Bronchial epithelial cell (primary cell): Measurements from ENCODE around the gene ARL15. TPM values are rescaled to one million over a fixed set of nuclear protein-coding genes. Genes with fewer than 3 reads are reported as not detected.

Source experiments
- DNase-seq: peaks from one replicate; pipeline ENCODE4 v3.0.0-alpha.2; 2010; ENCODE audit warnings: low read depth
- FAIRE-seq: peaks from 2 replicates; lab custom pipeline; 2011; peaks lifted over from hg19 to GRCh38; lab: Jason Lieb, UNC
- H3K27me3 ChIP-seq: 2 replicates; pipeline ENCODE4 v1.5.1; 2011; ENCODE audit warnings: low read length; ENCODE audit not compliant: control insufficient read depth, insufficient read depth
- H3K36me3 ChIP-seq: 2 replicates; pipeline ENCODE4 v1.5.1; 2011; ENCODE audit warnings: low read length; ENCODE audit not compliant: control insufficient read depth, insufficient read depth
- H3K4me3 ChIP-seq: 2 replicates; pipeline ENCODE4 v1.5.1; 2011; ENCODE audit warnings: mild to moderate bottlenecking, low read depth, low read length, control low read depth
- total RNA-seq: library from RNA; depleted of rRNA; stranded (reverse); fragments of >200 nt; gene quantifications from 2 replicates; pipeline ENCODE4 v1.2.1, GENCODE V29; 2014
- TF ChIP-seq, protein P1 (sequence below): IDR thresholded peaks from 2 replicates; pipeline ENCODE4 v1.5.1; 2011; ENCODE audit warnings: mild to moderate bottlenecking, moderate library complexity, low read length, control low read depth, inconsistent platforms; ENCODE audit not compliant: insufficient read depth, severe bottlenecking

The ARL15 gene
- total RNA-seq, 1 donor from 2014 or later: 13.7 TPM

DNA sequence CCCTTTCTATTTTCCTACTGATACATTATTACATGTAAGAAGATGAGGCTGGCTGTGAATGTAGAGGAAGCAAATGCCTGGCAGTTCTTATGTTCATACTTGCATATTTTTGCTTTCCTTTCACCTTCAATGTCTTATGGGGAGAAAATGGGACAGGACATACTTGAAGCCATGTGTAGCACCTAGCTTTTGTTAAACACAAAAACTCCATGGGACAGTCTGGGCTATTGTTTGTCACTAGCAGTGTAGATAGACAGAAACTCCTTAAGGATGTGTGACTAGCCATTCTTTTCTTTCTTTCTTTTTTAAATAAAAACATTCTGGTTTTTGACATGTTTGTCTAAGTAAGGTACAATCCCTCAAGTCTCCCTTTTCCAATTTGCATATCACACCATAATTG, 122.7 kb downstream of the ARL15 start:
- H3K27me3 ChIP-seq: no peaks in the 10 kb centered on the region
- DNase-seq (no peak), FAIRE-seq (no peak)
- TF ChIP-seq, protein P1, sequence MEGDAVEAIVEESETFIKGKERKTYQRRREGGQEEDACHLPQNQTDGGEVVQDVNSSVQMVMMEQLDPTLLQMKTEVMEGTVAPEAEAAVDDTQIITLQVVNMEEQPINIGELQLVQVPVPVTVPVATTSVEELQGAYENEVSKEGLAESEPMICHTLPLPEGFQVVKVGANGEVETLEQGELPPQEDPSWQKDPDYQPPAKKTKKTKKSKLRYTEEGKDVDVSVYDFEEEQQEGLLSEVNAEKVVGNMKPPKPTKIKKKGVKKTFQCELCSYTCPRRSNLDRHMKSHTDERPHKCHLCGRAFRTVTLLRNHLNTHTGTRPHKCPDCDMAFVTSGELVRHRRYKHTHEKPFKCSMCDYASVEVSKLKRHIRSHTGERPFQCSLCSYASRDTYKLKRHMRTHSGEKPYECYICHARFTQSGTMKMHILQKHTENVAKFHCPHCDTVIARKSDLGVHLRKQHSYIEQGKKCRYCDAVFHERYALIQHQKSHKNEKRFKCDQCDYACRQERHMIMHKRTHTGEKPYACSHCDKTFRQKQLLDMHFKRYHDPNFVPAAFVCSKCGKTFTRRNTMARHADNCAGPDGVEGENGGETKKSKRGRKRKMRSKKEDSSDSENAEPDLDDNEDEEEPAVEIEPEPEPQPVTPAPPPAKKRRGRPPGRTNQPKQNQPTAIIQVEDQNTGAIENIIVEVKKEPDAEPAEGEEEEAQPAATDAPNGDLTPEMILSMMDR: no peak
- H3K4me3 ChIP-seq: no peak overlapping the region
- H3K36me3 ChIP-seq: no peaks in the 10 kb centered on the region

DNA sequence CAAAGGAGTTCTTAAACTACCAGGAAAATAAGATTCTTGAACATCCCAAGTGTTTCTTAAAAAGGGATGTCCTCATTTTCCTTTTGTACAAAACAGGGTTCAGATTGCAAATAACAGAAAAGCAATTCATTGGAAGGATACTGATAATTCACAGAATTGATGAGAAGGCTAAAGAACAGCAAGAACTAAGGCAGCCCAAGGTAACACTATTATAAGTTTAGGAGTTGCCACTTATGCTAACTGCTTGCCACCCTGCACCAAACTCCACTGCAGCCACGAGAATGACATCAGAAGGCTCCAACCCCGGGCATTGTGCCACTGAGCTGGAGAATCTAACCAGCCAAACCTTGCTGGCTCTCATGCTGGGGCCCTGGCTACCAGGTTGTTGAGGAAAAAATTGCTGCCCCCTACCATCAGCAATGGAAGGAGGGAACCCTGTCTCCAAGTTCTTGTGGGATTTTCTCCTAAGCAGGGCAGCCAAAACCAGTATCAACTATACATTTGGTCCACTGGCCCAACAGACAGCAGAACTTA, 123.4 kb downstream of the ARL15 start:
- TF ChIP-seq, protein P1: no peak
- Histone ChIP-seq H3K27me3 (no peaks in the 10 kb centered on the region), H3K4me3 (no peak overlapping the region), H3K36me3 (no peaks in the 10 kb centered on the region)
- DNase-seq: no peak
- peak; percentile 60 for FAIRE-seq

DNA sequence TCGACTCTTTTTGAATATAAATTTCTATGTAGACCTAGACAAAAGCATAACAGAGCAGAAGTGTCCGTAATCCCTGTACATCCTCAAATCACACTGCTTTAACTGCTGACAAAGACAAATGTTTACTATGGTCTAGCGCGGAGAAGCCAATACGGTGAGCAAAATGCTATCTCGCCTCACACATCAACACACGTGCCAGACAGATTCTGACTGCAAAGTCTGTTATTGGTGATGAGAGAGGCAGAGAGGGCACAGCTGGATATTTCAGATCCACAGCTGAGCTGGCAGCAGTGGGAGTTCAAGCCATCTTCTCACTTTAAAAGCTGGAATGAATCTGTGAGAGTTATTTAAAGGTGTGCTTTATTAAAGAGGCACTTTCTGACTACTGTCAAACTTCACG, 124.3 kb downstream of the ARL15 start:
- Histone ChIP-seq H3K36me3 (no peaks in the 10 kb centered on the region), H3K27me3 (no peaks in the 10 kb centered on the region), H3K4me3 (no peak overlapping the region)
- DNase-seq: no peak
- no peak for FAIRE-seq
- TF ChIP-seq, protein P1: no peak

DNA sequence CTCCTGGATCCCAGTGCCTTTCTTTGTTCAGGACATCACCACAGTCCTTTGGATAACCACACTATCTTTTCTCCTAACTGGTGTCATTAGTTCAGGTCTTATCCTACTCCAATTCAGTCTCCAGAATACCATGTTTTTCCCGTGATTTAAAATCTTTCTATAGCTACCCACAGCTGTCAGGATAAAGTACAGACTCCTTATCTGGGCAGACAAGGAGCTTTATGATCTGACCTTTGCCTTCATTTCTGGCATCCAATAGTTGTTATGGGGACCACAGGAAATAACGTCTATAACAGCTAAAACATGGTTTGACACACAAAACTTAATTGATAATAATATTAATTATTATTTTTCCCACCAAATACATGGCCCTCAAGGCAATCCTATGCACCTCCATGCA, 125.6 kb downstream of the ARL15 start:
- TF ChIP-seq, protein P1: no peak
- Histone ChIP-seq H3K4me3 (no peak overlapping the region), H3K36me3 (no peaks in the 10 kb centered on the region), H3K27me3 (no peaks in the 10 kb centered on the region)
- DNase-seq (no peak), FAIRE-seq (no peak)

DNA sequence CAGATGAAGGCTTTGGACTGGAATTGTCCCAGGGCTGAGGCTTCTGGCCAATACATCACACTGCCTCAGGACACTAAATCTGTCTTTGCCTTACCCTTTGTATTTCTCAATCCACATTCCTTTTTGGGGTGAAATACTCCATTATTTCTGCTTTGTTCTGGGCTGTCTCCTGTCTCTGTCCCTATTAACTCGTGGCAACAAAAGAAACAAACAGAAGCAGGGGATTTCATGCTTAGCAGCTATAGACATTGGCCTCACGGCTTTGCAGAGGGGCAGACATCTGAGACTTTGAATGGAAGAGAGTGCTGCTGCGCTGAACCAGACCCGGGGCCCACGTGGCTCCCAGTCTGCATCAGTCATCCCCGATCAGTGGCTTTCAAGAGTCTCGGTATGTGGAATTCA, 129.7 kb downstream of the ARL15 start:
- Histone ChIP-seq H3K36me3 (no peaks in the 10 kb centered on the region), H3K27me3 (no peaks in the 10 kb centered on the region), H3K4me3 (no peak overlapping the region)
- FAIRE-seq (no peak), DNase-seq (no peak)
- TF ChIP-seq, protein P1: no peak

DNA sequence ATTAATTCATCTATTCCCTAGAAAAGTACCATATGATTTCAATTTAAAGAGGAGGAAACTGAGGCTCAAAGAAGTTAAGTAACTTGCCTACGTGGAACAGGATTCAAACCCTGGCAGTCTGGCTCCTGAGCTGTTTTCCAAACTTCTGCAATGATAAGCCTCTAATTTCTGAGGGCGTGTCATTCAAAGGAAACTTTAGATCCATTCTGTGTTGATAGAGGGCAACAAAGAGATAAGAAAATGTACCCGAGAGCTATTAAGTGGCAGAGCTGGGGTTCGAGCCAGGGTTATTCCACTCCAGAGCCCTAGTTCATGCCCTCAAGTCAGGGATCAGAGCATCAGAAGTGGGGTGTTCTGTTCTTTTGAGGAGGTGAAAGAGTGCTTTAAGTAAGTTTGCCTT, 131.4 kb downstream of the ARL15 start:
- TF ChIP-seq, protein P1: no peak
- no peak for FAIRE-seq

More for the DNA sequence above, 131.4 kb downstream of the ARL15 start:
- DNase-seq: no peak
- Histone ChIP-seq H3K4me3 (no peak overlapping the region), H3K36me3 (no peaks in the 10 kb centered on the region), H3K27me3 (no peaks in the 10 kb centered on the region)
